HG03045 (cell line): Measurements from ENCODE around the gene PHACTR1.

Source experiments
- ATAC-seq: cut with Tn5 transposase; IDR thresholded peaks from one replicate; pipeline ENCODE4 v1.9.1; 2021; ENCODE audit warnings: mild to moderate bottlenecking, moderate library complexity; ENCODE audit not compliant: unreplicated experiment

Gene PHACTR1

GRCh38 chr6:12892151-12892550 is 175.6 kb downstream of the PHACTR1 start:
- no peak for ATAC-seq

- no peak for ATAC-seq
These were observed 176.5 kb downstream of the PHACTR1 start for GRCh38 chr6:12893036-12893435.

GRCh38 chr6:12895721-12896120 is 179.2 kb downstream of the PHACTR1 start:
- no peak for ATAC-seq

GRCh38 chr6:12896208-12896733 is 179.7 kb downstream of the PHACTR1 start:
- no peak for ATAC-seq

GRCh38 chr6:12898603-12899002 is 182.0 kb downstream of the PHACTR1 start:
- no peak for ATAC-seq

GRCh38 chr6:12899046-12899833 is 182.7 kb downstream of the PHACTR1 start:
- ATAC-seq = no peak

- ATAC-seq = no peak
These were observed 186.7 kb downstream of the PHACTR1 start for GRCh38 chr6:12903246-12903645.

- no peak for ATAC-seq
These were observed 193.3 kb downstream of the PHACTR1 start for GRCh38 chr6:12909833-12910232.

GRCh38 chr6:12911427-12911826 is 194.9 kb downstream of the PHACTR1 start:
- ATAC-seq = no peak

- no peak for ATAC-seq
These were observed 196.6 kb downstream of the PHACTR1 start for GRCh38 chr6:12913201-12913600.

GRCh38 chr6:12916006-12916405 is 199.4 kb downstream of the PHACTR1 start:
- no peak for ATAC-seq

- ATAC-seq = no peak
These were observed 200.0 kb downstream of the PHACTR1 start for GRCh38 chr6:12916420-12917136.

- no peak for ATAC-seq
These were observed 204.9 kb downstream of the PHACTR1 start for GRCh38 chr6:12921467-12921866.

- no peak for ATAC-seq
These were observed 207.2 kb downstream of the PHACTR1 start for GRCh38 chr6:12923644-12924235.

GRCh38 chr6:12924911-12925310 is 208.3 kb downstream of the PHACTR1 start:
- ATAC-seq = no peak

- no peak for ATAC-seq
These were observed 211.2 kb downstream of the PHACTR1 start for GRCh38 chr6:12927746-12928145.

- ATAC-seq = no peak
These were observed 213.1 kb downstream of the PHACTR1 start for GRCh38 chr6:12929678-12930077.

- no peak for ATAC-seq
These were observed 215.1 kb downstream of the PHACTR1 start for GRCh38 chr6:12931639-12932038.

GRCh38 chr6:12935637-12936036 is 219.1 kb downstream of the PHACTR1 start:
- ATAC-seq = no peak

GRCh38 chr6:12937971-12938370 is 221.4 kb downstream of the PHACTR1 start:
- no peak for ATAC-seq

- ATAC-seq = no peak
These were observed 222.7 kb downstream of the PHACTR1 start for GRCh38 chr6:12939314-12939713.

- ATAC-seq = no peak
These were observed 224.9 kb downstream of the PHACTR1 start for GRCh38 chr6:12941422-12941821.
